ENCODE data around the gene ALDH5A1. TPM values are rescaled to one million over a fixed set of nuclear protein-coding genes. Genes with fewer than 3 reads are reported as not detected.
A peak's percentile ranks its signal among the peaks of the same experiment; 100 is the strongest.

The ALDH5A1 gene
- total and polyA plus RNA-seq, 2 of the 13 experiments (the other 11 are each of a cell fraction or from before 2014, with no cell fraction given): 12.8 to 32.5 TPM

- Histone ChIP-seq H3K27me3 (ENCODE audit: control insufficient read depth in 1 of 2, insufficient read depth in 2 of 2, low read length in 2 of 2) (no peaks in the 10 kb centered on the region), H3K4me2 (ENCODE audit: low read depth, low read length) (peak overlapping the region; percentile 66), H3K9ac (ENCODE audit: insufficient read depth, low read depth, low read length) (0 out of 2 replicates have a peak overlapping the region, but pooled peaks have one; percentile 10), H4K20me1 (ENCODE audit: insufficient read depth, low read length) (no peaks in the 10 kb centered on the region), H3K36me3 (replicated peaks in 1 of 2; ENCODE audit: control insufficient read depth in 1 of 2, insufficient read depth in 2 of 2, low read length in 2 of 2) (peaks cover 0 to 10% of the 10 kb centered on the region in 2 experiments; a peak in 4 of 5 replicates), H3K27ac (ENCODE audit: extremely low read length, insufficient read depth, low read length) (peak overlapping the region; percentile 69), H2AFZ (ENCODE audit: low read length) (no peak overlapping the region), H3K79me2 (ENCODE audit: insufficient read depth, low read length) (no peaks in the 10 kb centered on the region), H3K4me3 (replicated peaks in 1 of 3; ENCODE audit: insufficient read depth in 1 of 3, low read depth in 2 of 3, low read length in 3 of 3) (peak overlapping the region in 1 of 3 experiments; percentile 45; a peak in 2 of 6 replicates), H3K4me1 (ENCODE audit: insufficient read depth, low read length) (peaks cover 37% of the 10 kb centered on the region), H3K9me3 (ENCODE audit: low read length) (no peaks in the 10 kb centered on the region)
- ChIA-PET CTCF (ENCODE audit: low intra/inter-chr PET ratio, low total read pairs) (no interaction called here), POLR2A (interaction anchor here (1.0 to 3.2 kb wide), 2 partner anchors 9 to 14 kb away, joined by 4 to 39 read pairs; partner anchors contain the start of gene ALDH5A1)
- in situ Hi-C loops (cut with HindIII; ENCODE audit: extremely low pct_ligation_motif_present, low pct_unique_long_range_greater_than_20kb) (no loop called here), intact Hi-C loops (cut with micrococcal nuclease; ENCODE audit: unreplicated experiment) (loop anchor here (1.0 kb wide), 1 partner anchor 9 kb away; no protein-coding TSS in a partner anchor)
- FAIRE-seq: no peak
- ATAC-seq: peak; percentile 18
- BruUV-seq (replicated peaks): no TSS peak
- 60% methylated on average over 1 of the region's 1 CpG for WGBS (ENCODE audit: low lambda C conversion rate)
- DNase-seq (ENCODE audit: low spot score): peak; percentile 25
- TF ChIP-seq HNF1A (IDR thresholded peaks at IDR 0.05; ENCODE audit: low read depth) (no peak), HNF1A (CRISPR knock-in tag; IDR thresholded peaks at IDR 0.05; ENCODE audit: borderline replicate concordance) (no peak), ZNF264 (CRISPR knock-in tag; IDR thresholded peaks at IDR 0.05) (no peak), KLF16 (CRISPR knock-in tag; IDR thresholded peaks at IDR 0.05) (no peak), ZNF251 (CRISPR knock-in tag; IDR thresholded peaks at IDR 0.05) (no peak), ZBTB40 (IDR thresholded peaks at IDR 0.05) (peak; percentile 98), ZBTB40 (CRISPR knock-in tag; IDR thresholded peaks at IDR 0.05) (peak; percentile 99), BHLHE40 (IDR thresholded peaks at IDR 0.05; ENCODE audit: low read length) (no peak), MBNL3 (CRISPR knock-in tag; conservative IDR thresholded peaks at IDR 0.05) (no peak), CHD4 (IDR thresholded peaks at IDR 0.05; ENCODE audit: borderline replicate concordance, low read length) (peak; percentile 49; the same call in 1 of the 2 replicates), THAP11 (CRISPR knock-in tag; IDR thresholded peaks at IDR 0.05) (no peak), THAP7 (CRISPR knock-in tag; IDR thresholded peaks at IDR 0.05) (no peak)
Observed at GRCh38 chr6:24504287-24504648, 9.5 kb downstream of the ALDH5A1 start.

All from HepG2 (cell line).